DMS53 (cell line): Measurements from ENCODE around the gene SYNPO2.

ENCODE experiments used
- DNase-seq: peaks from one replicate; lab custom pipeline; 2025; lab: John Stamatoyannopoulos, UW

SYNPO2 gene

DNA sequence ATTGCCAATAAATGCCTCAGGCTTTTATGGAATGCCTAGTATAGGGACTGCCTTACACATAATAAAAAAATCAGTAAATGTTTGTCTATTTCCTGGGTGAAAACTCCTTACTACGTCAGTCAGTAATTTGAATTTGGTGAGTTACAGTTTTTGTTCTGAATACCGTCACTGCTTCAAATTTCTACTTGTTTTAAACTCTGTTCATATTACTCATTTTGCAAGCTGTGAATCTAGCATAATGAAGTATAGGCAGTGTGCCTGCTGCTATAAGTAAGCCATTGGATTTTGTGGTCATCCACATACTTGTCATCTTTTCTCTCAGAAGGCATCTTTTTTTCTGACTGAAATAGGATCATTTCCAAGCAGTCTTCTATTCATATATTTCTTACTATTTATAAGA lies 43.1 kb downstream of the SYNPO2 start:
- DNase-seq: no peak

- DNase-seq: no peak
Measured at GRCh38 chr4:118935819-118936218, 47.2 kb downstream of the SYNPO2 start.

DNA sequence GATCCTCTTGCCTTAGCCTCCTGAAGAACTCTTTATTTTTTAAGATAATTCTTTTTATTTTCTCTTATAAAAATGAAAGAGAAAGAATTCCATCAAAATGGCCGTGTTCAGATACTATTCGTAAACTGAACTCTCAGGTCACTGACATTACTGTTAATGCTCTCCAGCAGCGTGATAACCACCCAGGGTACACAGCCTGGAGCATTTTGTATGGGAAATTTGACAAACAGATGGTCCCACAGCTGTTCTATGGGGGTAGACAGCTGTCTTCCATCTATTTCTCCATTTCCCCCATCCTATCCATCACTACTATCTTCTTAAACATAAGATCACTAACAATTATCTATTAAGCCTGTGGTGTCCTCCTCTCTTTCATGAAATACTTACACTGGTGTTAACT lies 47.8 kb downstream of the SYNPO2 start:
- no peak for DNase-seq

DNA sequence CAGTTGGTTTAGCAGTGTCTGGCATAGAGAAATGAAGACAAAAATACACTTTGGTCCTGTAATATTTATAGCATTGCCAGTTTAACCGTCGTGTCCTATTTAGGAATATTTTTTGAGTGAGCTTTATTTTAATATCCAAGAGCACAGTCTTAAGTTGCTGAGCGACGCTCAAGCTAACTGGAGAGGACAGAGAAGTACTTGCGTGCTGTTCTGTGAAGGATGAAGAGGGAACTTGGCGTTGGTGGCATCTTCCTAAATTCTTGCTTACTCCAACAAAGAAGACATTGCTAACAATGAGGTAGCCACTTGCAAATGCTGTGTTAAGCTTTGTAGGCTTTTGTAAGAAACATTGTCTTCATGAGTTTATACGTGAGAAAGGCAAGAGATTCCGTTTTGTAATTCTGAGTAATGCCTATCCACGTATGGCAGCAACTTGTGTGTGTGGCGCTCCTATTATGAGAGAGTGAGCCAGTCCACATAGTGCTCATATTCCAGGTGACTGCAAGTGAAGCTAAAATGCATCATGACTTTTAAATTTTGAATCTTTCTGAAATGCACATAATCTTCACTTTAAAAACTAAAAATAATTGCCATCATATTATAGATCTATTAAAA lies 50.6 kb downstream of the SYNPO2 start:
- DNase-seq: no peak

DNA sequence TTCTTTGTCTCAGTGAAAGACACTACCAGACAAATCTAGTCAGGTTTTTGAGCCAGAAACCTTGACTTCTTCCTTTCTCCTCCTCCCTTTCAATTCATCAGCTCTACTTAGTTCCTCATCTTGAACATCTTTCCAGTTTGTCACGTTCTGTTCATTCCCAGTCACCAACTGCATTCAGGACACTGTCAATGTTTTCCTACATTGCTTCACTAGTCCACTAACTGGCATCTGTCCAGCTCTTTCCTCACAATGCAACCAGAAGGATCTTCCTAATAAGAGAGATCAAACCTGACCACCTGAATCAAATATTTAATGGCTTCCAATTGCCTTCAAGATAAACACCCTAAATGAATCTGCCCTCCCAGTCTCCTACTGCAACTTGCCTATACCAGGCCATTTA lies 52.5 kb downstream of the SYNPO2 start:
- DNase-seq: peak; percentile 10

GRCh38 chr4:118941799-118942198 lies 53.1 kb downstream of the SYNPO2 start:
- no peak for DNase-seq

DNA sequence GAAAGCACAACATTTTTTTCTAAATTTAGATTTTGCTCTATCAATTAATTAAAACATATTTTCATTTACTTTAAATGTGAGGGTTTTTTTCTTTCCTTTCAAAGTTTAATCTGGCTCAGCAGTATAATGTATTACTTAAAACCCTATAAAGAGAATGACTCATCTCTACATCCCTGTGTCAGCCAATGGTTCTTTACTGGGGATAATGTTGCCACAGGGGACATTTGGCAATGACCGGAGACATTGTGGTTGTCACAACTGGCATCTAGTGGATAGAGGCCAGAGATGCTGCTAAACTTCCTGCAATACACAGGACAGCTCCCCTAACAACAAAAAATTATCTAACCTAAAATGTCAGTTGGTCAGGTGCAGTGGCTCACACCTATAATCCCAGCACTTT lies 53.8 kb downstream of the SYNPO2 start:
- DNase-seq: no peak

- DNase-seq: no peak
Measured at GRCh38 chr4:118947095-118947494, 58.4 kb downstream of the SYNPO2 start.

GRCh38 chr4:118948545-118949144 lies 60.0 kb downstream of the SYNPO2 start:
- no peak for DNase-seq

DNA sequence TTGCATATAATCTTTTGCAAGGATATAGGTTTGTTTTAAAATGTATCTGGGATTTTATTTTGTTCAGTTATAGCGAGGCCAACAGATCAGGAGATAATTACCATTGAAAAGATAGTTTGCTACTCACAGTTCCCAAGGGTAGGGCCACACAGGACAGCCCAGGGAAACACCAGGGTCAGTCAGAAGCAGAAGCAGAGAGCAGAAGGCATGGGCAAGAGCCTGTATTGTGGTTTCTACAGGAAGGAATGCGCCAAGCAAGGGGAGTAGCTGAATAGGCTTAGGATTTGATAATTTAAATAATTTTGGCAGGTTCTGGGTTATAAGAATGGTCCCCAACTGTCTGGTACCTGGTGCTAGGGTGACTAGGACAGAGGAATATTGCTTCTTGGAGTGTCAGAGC lies 61.6 kb downstream of the SYNPO2 start:
- no peak for DNase-seq

- no peak for DNase-seq
Measured at GRCh38 chr4:118950929-118951570, 62.4 kb downstream of the SYNPO2 start.

DNA sequence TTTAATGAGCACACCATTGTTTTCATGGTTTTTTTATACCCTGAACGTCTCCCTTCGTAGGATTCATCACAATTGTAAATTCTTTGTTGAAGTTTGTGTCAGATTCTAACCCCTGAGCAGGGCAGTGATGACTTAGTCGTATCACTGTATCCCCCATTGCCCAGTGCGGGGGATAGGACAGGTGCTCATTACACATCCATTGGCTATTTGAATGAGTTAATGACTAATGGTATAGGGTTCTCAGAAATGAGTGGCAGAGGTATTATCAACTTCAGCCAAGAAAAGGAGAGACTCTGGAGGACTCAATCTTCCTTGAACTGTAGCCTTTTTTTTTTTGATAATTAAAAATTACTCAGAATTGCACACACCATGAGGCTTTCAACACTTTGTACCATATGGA lies 64.6 kb downstream of the SYNPO2 start:
- no peak for DNase-seq

GRCh38 chr4:118954246-118954645 lies 65.6 kb downstream of the SYNPO2 start:
- peak; percentile 23 for DNase-seq

- no peak for DNase-seq
Measured at GRCh38 chr4:118955515-118955914, 66.9 kb downstream of the SYNPO2 start.

GRCh38 chr4:118957722-118958445 lies 69.2 kb downstream of the SYNPO2 start:
- DNase-seq: no peak

GRCh38 chr4:118962540-118962939 lies 73.9 kb downstream of the SYNPO2 start:
- DNase-seq: no peak

DNA sequence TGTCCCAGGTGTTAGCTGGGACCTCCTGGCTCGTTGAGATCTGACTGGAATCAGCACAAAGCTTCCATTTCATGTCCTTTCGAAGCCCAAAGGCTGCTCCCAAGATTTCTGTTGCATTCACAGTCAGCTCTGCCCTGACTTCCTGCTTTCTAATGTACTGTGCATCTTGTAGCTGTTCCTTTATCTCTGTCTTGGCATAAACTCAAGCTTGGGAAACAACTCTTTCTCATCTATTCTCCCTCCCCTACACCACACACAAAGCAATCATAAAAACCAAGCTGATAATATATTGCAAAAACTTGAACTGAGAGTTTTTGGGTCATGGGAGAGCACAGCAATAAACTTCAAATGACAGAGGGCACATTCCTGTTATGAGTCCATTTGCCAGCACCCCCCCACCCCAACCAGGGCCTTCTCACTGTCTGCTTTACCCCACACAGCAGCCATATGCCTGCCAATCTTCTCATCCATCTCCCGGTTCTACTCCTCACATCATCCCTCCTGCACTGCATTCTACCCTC lies 76.3 kb downstream of the SYNPO2 start:
- DNase-seq: no peak

GRCh38 chr4:118967393-118967792 lies 78.7 kb downstream of the SYNPO2 start:
- DNase-seq: no peak

GRCh38 chr4:118968005-118968404 lies 79.4 kb downstream of the SYNPO2 start:
- peak; percentile 10 for DNase-seq

- DNase-seq: no peak
Measured at GRCh38 chr4:118968813-118969212, 80.2 kb downstream of the SYNPO2 start.

DNA sequence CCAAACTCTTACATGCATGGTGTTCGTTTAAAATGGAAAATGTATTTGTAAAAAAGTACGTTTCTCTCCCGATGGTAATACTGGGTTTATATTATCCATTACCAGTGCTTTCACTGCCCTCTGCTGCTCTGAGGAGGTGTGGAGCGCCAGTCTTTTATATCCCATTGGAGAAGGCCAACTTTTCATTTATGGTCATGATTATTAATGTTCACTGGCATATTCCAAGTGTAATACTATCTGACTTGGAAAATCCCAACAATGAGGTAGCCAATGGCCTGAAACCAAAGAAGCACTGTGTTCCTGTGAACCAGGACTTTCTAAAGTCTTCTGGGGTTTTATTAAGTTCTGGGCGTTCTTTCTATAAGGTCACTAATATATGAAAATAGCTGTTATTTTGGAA lies 80.7 kb downstream of the SYNPO2 start:
- peak; percentile 64 for DNase-seq

- no peak for DNase-seq
Measured at GRCh38 chr4:118972167-118972566, 83.5 kb downstream of the SYNPO2 start.

GRCh38 chr4:118973295-118973694 lies 84.6 kb downstream of the SYNPO2 start:
- DNase-seq: no peak
